HCEC 1CT (cell line): ENCODE results near the gene CCNB3.

Experiments used
- DNase-seq: peaks from one replicate; pipeline ENCODE4 v3.0.0-alpha.2; 2017

CCNB3 gene

GRCh38 chrX:50372966-50373365 is 168.4 kb downstream of the CCNB3 start:
- no peak for DNase-seq

DNA sequence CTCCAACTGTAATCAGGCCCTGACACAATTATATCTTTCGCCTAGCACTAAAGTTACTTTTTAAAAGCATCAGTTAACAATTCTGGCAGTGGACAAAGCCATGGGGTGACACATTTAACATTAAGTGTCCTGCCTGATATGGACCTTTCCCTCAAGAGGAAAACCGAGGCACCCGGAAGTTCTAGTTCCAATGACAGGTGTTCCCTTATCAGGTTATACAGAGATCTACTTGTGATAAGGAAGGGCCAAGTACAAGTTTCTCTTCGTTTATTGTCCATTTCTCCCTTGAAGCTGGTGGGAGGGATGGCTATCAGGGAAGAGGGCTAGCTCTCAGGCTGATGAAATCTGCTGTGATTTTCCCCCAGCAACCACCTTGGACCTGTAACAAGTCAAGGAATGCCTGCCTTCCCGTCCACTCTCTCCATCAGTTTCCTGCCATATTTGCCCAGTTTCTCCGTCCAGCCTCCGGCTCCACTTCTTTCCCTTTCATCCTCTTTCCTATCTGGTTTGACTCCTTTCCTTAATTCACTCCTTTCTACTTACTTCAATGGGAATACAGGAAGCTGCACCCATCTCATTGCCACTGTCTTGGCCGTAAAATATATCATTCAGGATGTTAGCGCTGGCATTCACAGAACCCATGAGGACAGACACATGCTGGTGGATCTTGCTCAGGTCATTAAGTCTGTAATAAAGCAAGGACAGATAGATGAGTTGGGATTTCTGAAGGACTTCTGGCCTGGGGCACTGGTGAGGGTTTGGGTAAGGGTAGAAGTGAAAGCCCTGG is 171.1 kb downstream of the CCNB3 start:
- no peak for DNase-seq

- DNase-seq: no peak
These were observed 177.3 kb downstream of the CCNB3 start for GRCh38 chrX:50381729-50382415.

- no peak for DNase-seq
These were observed 182.0 kb downstream of the CCNB3 start for GRCh38 chrX:50386520-50386919.

- DNase-seq: no peak
These were observed 189.3 kb downstream of the CCNB3 start for GRCh38 chrX:50393902-50394301.
